Naive B cell (primary cell): ENCODE data around the gene TNFRSF1A. TPM values are rescaled to one million over a fixed set of nuclear protein-coding genes. Genes with fewer than 3 reads are reported as not detected.
"Not testable (repeated sequence)": the region's sequence is repeated elsewhere in the genome, so short reads cannot be mapped to it uniquely, and the experiment has no call there.

ENCODE experiments used
- ATAC-seq, 2 donors: fragments of 150-1000 bp; cut with Tn5 transposase; 2 replicates each; pipeline ENCODE4 v1.10.0; 2021; ENCODE audit warnings: low read depth in 2 of 2, mild to moderate bottlenecking in 2 of 2, moderate library complexity in 2 of 2
- DNase-seq: peaks from one replicate; pipeline ENCODE4 v3.0.0; 2022
- H3K27ac Mint-ChIP-seq, 6 donors: one replicate each; pipeline ENCODE4 v1.8.0; 2020 to 2022; ENCODE audit warnings: mild to moderate bottlenecking in 6 of 6, mixed read lengths in 6 of 6, moderate library complexity in 5 of 6, inconsistent platforms in 2 of 6
- H3K27me3 Mint-ChIP-seq, 3 donors: one replicate each; pipeline ENCODE4 v1.8.0; 2021 to 2022; ENCODE audit warnings: mixed read lengths in 3 of 3, mild to moderate bottlenecking in 1 of 3
- H3K36me3 Mint-ChIP-seq, 2 donors: one replicate each; pipeline ENCODE4 v1.8.0; 2020 to 2022; ENCODE audit warnings: mixed read lengths in 2 of 2, inconsistent platforms in 1 of 2, mild to moderate bottlenecking in 1 of 2
- H3K4me1 Mint-ChIP-seq, 3 donors: one replicate each; pipeline ENCODE4 v1.8.0; 2020 to 2022; ENCODE audit warnings: mixed read lengths in 3 of 3, inconsistent platforms in 1 of 3, mild to moderate bottlenecking in 1 of 3, moderate library complexity in 1 of 3
- H3K4me3 Mint-ChIP-seq, 8 donors: one replicate each; pipeline ENCODE4 v1.8.0; 2020 to 2022; ENCODE audit warnings: mild to moderate bottlenecking in 8 of 8, mixed read lengths in 8 of 8, moderate library complexity in 8 of 8, inconsistent platforms in 2 of 8
- H3K9me3 Mint-ChIP-seq, 7 donors: one replicate each; pipeline ENCODE4 v1.8.0; 2020 to 2022; ENCODE audit warnings: mixed read lengths in 7 of 7, mild to moderate bottlenecking in 5 of 7, inconsistent platforms in 2 of 7, moderate library complexity in 1 of 7
- polyA plus RNA-seq, 6 donors: library from polyadenylated mRNA; unstranded; fragments of 300-500 nt; fragmentation: Illumina TruSeq; gene quantifications; one replicate each; pipeline ENCODE4 v1.2.3, GENCODE V29; 2021; ENCODE audit warnings: low read depth in 6 of 6

The TNFRSF1A gene
- polyA plus RNA-seq, 6 donors from 2014 or later: 0.34 to 1.8 (median 1.0) TPM; not detected in 2

DNA sequence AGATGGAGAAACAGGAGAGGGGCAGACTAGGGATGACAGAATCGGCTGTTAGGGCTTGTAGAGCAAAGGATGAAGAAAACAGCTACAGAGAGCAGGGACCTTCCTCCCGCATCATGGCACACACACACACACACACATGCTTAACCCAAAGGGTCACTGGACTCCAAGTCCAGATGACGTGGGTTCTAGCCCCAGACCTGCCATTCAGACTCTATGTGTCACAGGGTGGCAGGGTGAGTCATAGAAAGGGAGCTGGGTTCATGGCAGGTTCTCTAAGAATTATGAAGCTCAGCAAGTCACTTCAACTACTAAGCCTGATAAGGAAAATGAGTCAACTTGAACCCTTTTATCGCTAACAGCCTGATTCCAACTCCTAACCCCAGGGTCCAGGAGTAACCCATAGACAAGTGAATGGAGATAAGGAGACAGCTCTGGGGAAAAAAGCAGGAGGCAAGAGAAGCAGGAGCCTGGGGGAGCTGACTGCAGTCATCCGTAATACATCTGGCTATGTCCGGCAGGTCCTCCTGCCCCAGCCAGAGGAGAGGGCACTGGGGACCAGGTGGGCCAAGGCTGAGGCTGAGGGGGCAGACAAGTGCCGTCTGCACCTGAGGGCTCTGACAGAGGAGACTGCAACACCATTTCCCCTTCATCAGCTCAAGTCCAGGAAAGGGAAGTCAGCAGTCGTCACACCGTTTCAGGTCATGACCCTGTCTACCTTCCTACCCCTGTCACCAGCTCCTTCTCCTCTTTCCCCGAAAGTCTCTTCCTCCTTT, 3.6 kb upstream of the TNFRSF1A start:
- Mint-ChIP-seq H3K27me3 (peaks cover 38 to 55% (median 44%) of the 10 kb centered on the region in 3 donors), H3K9me3 (peaks cover 0 to 7% (median 0%) of the 10 kb centered on the region in 7 donors), H3K4me3 (peak overlapping the region in 1 of 8 donors; percentile 23), H3K36me3 (peaks cover 0 to 8% of the 10 kb centered on the region in 2 donors), H3K4me1 (peaks cover 13 to 23% (median 14%) of the 10 kb centered on the region in 3 donors), H3K27ac (peak overlapping the region in 2 of 6 donors; percentile 12 to 76)
- no peak for DNase-seq
- peak; percentile 58 to 65 for ATAC-seq

DNA sequence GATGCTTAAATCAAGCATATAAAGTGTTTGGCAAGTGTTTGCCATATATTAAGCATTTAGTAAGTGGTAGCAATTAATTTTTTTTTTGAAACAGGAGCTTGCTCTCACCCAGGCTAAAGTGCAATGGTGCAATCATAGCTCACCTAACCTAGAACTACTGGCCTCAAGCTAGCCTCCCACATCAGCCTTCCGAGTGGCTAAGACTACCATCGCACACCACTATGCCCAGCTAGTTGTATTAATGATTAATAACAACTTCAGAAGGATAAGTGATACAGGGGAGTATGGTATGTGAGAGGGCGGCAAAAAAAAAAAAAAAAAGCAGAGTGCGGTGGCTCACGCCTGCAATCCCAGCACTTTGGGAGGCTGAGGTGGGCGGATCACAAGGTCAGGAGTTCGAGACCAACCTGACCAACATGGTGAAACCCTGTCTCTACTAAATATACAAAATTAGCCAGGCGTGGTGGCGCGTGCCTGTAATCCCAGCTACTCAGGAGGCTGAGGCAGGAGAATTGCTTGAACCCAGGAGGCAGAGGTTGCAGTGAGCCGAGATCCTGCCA, 2.3 kb upstream of the TNFRSF1A start:
- not testable (repeated sequence) for ATAC-seq, H3K36me3 Mint-ChIP-seq, H3K9me3 Mint-ChIP-seq, H3K27ac Mint-ChIP-seq, DNase-seq
- peaks cover 38 to 53% (median 43%) of the 10 kb centered on the region in 3 donors for H3K27me3 Mint-ChIP-seq
- peaks cover 13 to 23% (median 14%) of the 10 kb centered on the region in 3 donors for H3K4me1 Mint-ChIP-seq
- peak overlapping the region in 1 of 8 donors; percentile 10 for H3K4me3 Mint-ChIP-seq

DNA sequence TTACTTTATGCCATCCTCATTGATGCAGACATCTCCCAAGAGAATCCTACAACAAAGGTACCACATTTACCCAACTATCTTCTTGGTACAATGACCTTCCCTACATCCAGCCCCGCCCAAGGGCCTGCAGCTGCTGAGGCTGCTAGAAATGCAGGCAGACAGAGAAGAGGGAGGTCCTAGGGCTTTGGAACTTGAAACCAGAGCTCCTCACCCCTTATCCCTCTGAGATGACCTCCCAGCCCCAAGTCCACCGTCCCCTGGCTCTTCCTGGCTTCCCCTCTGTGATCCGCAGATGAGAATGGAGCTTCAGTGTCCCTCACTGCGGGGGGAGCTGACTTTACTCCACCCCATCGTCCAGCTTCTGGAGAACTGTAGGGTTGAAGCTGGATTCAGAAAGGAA, 1.6 kb upstream of the TNFRSF1A start:
- Mint-ChIP-seq H3K4me3 (no peak overlapping the region), H3K27ac (peak overlapping the region in 1 of 6 donors; percentile 16)

DNA sequence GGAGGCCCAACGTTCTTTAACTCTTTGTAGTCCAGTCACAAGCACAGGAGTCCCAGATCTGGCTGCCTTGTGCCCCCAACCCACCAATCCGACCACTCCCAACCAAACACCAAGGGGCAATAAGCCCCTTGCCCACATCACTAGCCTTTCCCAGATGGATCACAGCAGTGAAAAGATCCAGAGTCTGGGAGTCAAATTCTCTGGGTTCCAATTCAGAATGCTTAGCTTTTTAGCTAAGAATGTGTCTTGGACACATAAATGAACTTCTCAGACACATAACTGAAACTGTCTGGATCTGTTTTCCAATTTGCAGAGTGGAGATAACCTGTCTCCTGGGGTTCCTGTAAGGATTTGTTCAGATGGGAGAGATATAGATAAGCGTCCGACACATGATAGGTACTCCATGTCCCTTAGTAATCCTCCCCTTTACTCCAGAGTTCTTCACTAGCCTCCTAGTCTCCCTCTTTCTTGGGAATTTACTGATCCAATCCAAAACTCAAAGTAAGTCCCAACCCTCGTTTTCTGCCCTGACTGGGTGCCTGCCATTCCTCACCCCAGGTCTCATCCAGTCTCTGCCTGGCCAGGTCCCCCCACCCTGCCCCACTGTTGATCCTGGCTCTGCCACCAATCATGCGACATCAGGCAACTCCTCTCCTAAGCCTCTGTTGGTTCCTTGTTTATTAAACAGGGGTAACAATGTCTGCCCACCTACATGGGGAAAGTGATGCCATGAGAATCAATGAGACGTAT, 439 bp upstream of the TNFRSF1A start:
- Mint-ChIP-seq H3K27me3 (peaks cover 25 to 45% (median 26%) of the 10 kb centered on the region in 3 donors), H3K4me1 (peaks cover 13 to 20% (median 14%) of the 10 kb centered on the region in 3 donors), H3K27ac (peak overlapping the region in 1 of 6 donors; percentile 49), H3K4me3 (peak overlapping the region in 5 of 8 donors; percentile 10 to 83 (median 51)), H3K36me3 (peaks cover 0 to 8% of the 10 kb centered on the region in 2 donors), H3K9me3 (peaks cover 0 to 7% (median 0%) of the 10 kb centered on the region in 7 donors)
- DNase-seq (no peak), ATAC-seq (no peak)

More for the DNA sequence above, 1.6 kb upstream of the TNFRSF1A start:
- H3K27me3 Mint-ChIP-seq: peaks cover 32 to 46% (median 36%) of the 10 kb centered on the region in 3 donors
- ATAC-seq: no peak
- peaks cover 0 to 8% of the 10 kb centered on the region in 2 donors for H3K36me3 Mint-ChIP-seq
- peaks cover 13 to 22% (median 14%) of the 10 kb centered on the region in 3 donors for H3K4me1 Mint-ChIP-seq
- no peak for DNase-seq
- peaks cover 0 to 7% (median 0%) of the 10 kb centered on the region in 7 donors for H3K9me3 Mint-ChIP-seq

DNA sequence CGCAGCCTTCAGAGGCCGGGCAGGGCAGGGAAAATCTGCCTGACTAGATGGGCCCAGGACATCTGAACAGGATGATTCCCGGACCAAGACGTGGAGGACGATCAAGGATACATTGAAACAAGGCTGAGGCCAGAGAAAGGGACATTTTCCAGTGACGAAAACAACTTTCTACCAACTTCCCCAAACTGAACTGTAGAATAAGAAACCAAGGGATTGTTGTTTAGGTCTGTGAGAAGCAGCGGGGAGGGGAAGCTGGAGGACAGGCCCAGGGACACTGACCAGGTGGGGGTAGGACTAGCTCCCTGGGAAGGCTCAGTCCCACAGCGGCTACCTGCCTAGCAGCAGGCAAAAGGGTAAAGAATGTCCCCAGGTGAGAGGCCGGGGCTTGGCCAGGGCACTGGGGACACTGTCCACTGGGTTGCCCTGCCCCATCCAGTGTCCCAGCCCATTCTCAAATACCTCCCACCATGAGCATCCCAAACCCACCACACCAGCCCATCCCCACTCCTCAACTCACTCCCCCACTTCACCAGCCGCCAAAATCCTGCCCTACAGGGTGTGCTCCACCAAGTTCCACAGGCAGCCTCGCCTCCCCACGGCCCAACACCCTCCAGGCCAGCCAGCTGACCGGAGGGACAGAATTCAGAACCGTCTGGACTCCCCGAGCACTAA, 995 bp downstream of the TNFRSF1A start:
- H3K27me3 Mint-ChIP-seq: peaks cover 12 to 31% (median 13%) of the 10 kb centered on the region in 3 donors
- no peak overlapping the region for H3K27ac Mint-ChIP-seq
- no peaks in the 10 kb centered on the region for H3K9me3 Mint-ChIP-seq
- H3K36me3 Mint-ChIP-seq: no peaks in the 10 kb centered on the region
- peak overlapping the region in 3 of 8 donors; percentile 25 to 86 (median 83) for H3K4me3 Mint-ChIP-seq
- ATAC-seq (peak; percentile 47 to 63), DNase-seq (no peak)
- peaks cover 11 to 14% (median 12%) of the 10 kb centered on the region in 3 donors for H3K4me1 Mint-ChIP-seq

DNA sequence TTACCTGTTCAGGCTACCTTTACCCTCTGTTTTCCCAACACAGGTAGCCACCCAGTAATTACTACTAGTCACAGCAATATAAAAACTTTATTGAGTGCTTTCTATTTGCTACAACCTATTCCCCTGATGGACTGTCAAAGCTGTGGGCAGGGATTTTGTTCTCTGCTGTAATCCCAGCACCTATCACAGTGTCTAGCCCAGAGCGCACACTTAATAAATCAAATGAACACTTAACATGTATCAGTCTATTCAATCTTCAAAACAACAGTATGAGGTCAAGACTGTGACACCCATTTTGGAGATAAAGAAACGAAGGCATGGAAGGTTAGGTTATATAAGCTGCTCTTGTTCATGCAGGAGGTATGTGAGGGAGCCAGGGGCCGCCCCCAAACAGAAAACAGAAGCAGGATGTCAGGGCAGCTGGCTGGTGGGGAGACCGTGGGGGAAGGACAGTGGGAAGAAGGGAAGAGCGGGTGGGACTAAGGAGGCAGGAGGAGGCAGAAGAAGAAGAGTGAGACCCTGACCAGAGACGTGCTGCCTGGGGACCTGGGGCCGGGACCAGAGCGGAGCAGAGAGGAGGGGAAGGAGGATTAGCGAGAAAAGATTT, 1.7 kb downstream of the TNFRSF1A start:
- ATAC-seq (no peak), DNase-seq (no peak)
- Mint-ChIP-seq H3K27me3 (peaks cover 5 to 28% (median 11%) of the 10 kb centered on the region in 3 donors), H3K36me3 (no peaks in the 10 kb centered on the region), H3K4me3 (no peak overlapping the region), H3K4me1 (peaks cover 8 to 13% (median 11%) of the 10 kb centered on the region in 3 donors), H3K27ac (no peak overlapping the region), H3K9me3 (no peaks in the 10 kb centered on the region)

DNA sequence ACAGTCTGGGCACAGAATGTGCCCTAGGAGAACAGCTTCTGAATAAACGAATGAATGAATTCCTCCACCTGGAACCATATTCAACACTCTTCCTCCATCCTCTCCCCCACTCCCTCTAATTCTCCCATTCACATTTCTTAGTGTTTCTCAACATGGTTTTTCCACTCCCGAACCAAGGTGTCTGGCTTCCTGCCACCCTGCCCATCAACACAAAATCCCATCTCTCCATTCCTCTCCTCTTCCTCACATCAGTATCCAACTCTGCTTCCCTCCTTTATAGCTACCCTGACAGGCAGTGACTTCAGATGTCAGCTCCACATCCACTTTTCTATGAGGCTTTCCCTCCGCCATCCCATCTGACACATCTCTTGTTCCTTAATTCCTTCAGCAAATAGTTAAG, 2.9 kb downstream of the TNFRSF1A start:
- H3K9me3 Mint-ChIP-seq: no peaks in the 10 kb centered on the region
- no peak overlapping the region for H3K4me3 Mint-ChIP-seq
- H3K27ac Mint-ChIP-seq: no peak overlapping the region
- ATAC-seq (no peak), DNase-seq (no peak)
- H3K27me3 Mint-ChIP-seq: peaks cover 3 to 26% (median 19%) of the 10 kb centered on the region in 3 donors
- peaks cover 7 to 14% (median 11%) of the 10 kb centered on the region in 3 donors for H3K4me1 Mint-ChIP-seq
- no peaks in the 10 kb centered on the region for H3K36me3 Mint-ChIP-seq

DNA sequence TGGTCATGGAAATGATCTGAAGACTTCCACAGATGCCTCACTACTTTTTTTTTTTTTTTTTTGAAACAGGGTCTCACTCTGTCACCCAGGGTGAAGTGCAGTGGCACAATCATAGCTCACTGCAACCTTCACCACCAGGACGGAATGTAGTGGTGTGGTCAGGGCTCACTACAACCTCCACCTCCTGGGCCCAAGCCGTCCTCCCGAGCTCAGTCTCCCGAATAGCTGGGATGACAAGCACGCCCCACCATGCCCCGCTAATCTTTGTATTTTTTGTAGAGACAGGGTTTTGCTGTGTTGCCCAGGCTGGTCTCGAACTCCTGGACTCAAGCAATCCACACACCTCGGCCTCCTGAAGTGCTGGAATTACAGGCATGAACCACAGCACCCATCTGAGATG, 3.3 kb downstream of the TNFRSF1A start:
- not testable (repeated sequence) for H3K27ac Mint-ChIP-seq, H3K36me3 Mint-ChIP-seq, DNase-seq, ATAC-seq, H3K9me3 Mint-ChIP-seq, H3K4me3 Mint-ChIP-seq
- Mint-ChIP-seq H3K27me3 (peaks cover 8 to 26% (median 23%) of the 10 kb centered on the region in 3 donors), H3K4me1 (peaks cover 7 to 18% (median 15%) of the 10 kb centered on the region in 3 donors)

DNA sequence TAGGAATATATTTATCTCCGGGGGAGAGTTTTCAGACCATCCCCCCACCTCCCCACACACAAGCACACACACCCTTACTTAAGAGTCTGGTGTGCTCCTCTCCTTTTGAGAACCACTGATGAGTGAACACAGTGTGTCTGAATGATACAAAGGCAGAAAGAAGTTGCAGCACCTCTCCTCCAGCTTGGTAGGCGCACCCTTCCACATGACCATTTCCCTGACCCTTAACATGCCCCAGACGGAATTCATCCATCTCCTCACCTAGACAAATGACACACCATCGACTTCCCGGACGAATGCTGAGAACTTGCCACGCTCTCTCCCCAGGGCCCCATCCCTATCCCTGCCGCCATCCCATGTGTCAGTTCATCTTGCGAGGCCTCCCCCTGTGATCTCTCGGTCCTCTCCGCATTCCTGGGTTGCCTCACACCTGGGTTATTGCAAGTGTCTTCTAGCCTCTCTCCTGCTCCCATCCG, 3.9 kb downstream of the TNFRSF1A start:
- no peak for DNase-seq
- no peak for ATAC-seq
- Mint-ChIP-seq H3K9me3 (no peaks in the 10 kb centered on the region), H3K4me3 (no peak overlapping the region), H3K27me3 (peaks cover 13 to 29% (median 24%) of the 10 kb centered on the region in 3 donors), H3K36me3 (no peaks in the 10 kb centered on the region), H3K27ac (no peak overlapping the region), H3K4me1 (peaks cover 6 to 24% (median 17%) of the 10 kb centered on the region in 3 donors)

DNA sequence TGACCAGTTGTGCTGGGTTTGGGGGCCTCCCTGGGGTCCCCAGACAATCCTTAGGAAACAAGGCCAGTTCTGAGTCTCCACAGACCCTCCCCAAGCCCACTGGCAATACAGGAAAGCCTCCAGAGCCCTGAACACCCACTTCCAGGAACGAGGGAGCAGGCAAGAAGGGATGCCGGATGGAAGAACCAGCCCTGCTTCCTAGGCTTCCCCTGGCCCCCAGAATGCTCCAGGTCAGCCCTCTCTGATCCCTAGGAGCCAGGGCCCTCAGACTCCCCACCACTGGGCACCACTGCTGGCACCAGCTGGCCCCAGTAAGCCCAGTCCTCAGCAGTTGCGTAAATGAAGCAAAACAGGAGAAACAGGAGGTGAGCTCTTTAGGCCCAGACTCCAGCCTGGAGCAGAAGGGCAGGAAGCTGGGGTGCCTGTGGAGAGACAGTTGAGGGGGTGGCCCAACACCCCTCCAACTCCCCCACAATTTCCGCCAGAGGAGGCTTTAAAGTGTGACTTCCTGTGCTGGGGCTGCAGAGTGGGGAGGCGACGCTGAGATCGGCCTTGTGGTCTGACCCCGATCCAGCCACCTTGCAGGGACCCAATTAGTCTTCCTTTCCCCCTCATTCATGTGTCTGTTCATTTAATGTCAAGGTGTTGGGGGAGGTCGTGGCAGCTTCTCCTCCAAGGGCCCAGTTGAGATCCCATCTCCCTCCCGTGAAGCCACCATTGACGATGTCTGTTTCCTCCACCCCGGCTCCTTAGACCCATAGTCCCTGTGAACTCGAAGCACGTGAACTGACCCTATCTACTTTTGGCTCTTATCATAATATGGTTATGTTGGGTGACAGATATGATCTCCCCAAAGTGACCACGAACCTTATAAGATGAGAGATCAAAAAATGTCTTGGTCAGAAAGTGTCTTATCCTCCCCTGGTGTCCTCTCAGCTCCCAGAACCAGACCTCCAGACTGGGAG, 4.7 kb downstream of the TNFRSF1A start:
- peak; percentile 25 to 27 for ATAC-seq

DNA sequence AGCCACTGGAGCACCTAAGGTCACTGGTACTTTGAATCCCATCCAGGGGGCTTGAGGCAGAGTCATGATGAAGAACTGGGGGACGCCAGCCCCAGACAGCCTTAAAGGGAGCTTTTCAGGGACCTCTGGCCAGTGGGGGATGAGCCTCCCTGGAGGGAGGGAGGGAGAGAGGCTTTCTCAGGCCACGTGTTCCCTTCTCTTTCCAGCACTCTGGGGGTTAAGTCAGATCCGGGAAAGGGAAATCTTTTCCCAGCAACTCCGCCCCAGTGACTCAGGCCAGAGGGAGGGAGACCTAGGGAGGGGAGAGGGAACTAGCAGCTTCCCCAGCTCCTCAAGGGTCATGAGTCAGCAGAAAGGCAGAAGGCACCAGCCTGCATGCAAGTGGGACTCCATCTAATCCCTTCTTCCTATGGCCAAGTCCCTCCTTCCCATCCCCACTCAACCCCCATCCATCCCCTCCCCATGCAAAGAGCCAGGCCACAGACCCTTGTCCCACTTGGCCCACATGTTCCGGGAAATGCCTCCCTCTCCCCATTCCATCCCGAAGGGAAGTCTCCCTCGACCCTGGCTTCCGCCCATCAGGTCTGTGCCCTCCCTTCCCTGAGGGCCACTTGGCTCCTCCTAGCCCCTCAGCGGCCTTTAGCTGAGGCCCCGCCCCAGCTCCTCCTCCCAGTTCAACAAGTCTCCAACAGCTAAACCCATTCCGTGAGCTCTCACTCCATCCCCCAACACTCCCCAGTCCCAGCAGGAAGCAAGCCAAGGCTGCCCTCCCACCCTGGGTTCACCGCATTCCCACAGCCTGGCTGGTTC, 5.6 kb downstream of the TNFRSF1A start:
- DNase-seq: no peak
- H3K4me1 Mint-ChIP-seq: peaks cover 7 to 32% (median 20%) of the 10 kb centered on the region in 3 donors
- H3K9me3 Mint-ChIP-seq: no peaks in the 10 kb centered on the region
- peak overlapping the region in 3 of 6 donors; percentile 19 to 94 (median 78) for H3K27ac Mint-ChIP-seq
- H3K27me3 Mint-ChIP-seq: peaks cover 22 to 42% (median 26%) of the 10 kb centered on the region in 3 donors
- peak overlapping the region in 4 of 8 donors; percentile 54 to 80 (median 78) for H3K4me3 Mint-ChIP-seq
- ATAC-seq: no peak
- no peaks in the 10 kb centered on the region for H3K36me3 Mint-ChIP-seq

More for the DNA sequence above, 4.7 kb downstream of the TNFRSF1A start:
- Mint-ChIP-seq H3K4me1 (peaks cover 8 to 29% (median 23%) of the 10 kb centered on the region in 3 donors), H3K9me3 (no peaks in the 10 kb centered on the region), H3K4me3 (peak overlapping the region in 3 of 8 donors; percentile 35 to 85 (median 77)), H3K27ac (no peak overlapping the region), H3K27me3 (peaks cover 20 to 37% (median 21%) of the 10 kb centered on the region in 3 donors), H3K36me3 (no peaks in the 10 kb centered on the region)
- no peak for DNase-seq
